Stimulated activated CD4-positive, alpha-beta T cell treated with anti-CD3 and anti-CD28 coated beads, Interleukin-4, amount 100 ng/mL, for 24 hours (primary cell): ENCODE measurements around the gene RPA1.

ENCODE experiments used
- DNase-seq: peaks from one replicate; pipeline ENCODE4 v3.0.0-alpha.2; 2020

Gene RPA1

GRCh38 chr17:1912146-1912545 lies 82.3 kb downstream of the RPA1 start:
- DNase-seq: no peak

GRCh38 chr17:1913702-1914101 lies 83.9 kb downstream of the RPA1 start:
- DNase-seq: no peak

- DNase-seq: no peak
Measured at GRCh38 chr17:1914661-1915083, 84.9 kb downstream of the RPA1 start.

GRCh38 chr17:1915889-1916288 lies 86.1 kb downstream of the RPA1 start:
- DNase-seq: no peak

- DNase-seq: no peak
Measured at GRCh38 chr17:1916316-1916715, 86.5 kb downstream of the RPA1 start.

GRCh38 chr17:1916963-1917715 lies 87.3 kb downstream of the RPA1 start:
- no peak for DNase-seq

- no peak for DNase-seq
Measured at GRCh38 chr17:1918346-1919162, 88.7 kb downstream of the RPA1 start.

- DNase-seq: no peak
Measured at GRCh38 chr17:1919201-1919600, 89.4 kb downstream of the RPA1 start.

- DNase-seq: no peak
Measured at GRCh38 chr17:1920948-1921351, 91.1 kb downstream of the RPA1 start.

- DNase-seq: no peak
Measured at GRCh38 chr17:1928976-1929375, 99.2 kb downstream of the RPA1 start.

- no peak for DNase-seq
Measured at GRCh38 chr17:1930337-1930645, 100.5 kb downstream of the RPA1 start.

- no peak for DNase-seq
Measured at GRCh38 chr17:1931844-1932579, 102.2 kb downstream of the RPA1 start.

GRCh38 chr17:1933875-1934715 lies 104.3 kb downstream of the RPA1 start:
- no peak for DNase-seq

GRCh38 chr17:1934901-1935300 lies 105.1 kb downstream of the RPA1 start:
- no peak for DNase-seq

- no peak for DNase-seq
Measured at GRCh38 chr17:1936766-1937165, 107.0 kb downstream of the RPA1 start.

GRCh38 chr17:1937461-1937860 lies 107.7 kb downstream of the RPA1 start:
- DNase-seq: no peak

- DNase-seq: no peak
Measured at GRCh38 chr17:1939981-1940809, 110.4 kb downstream of the RPA1 start.

- DNase-seq: no peak
Measured at GRCh38 chr17:1940810-1941185, 111.0 kb downstream of the RPA1 start.

GRCh38 chr17:1941272-1942065 lies 111.7 kb downstream of the RPA1 start:
- no peak for DNase-seq

GRCh38 chr17:1942066-1942365 lies 112.2 kb downstream of the RPA1 start:
- DNase-seq: no peak
